ENCODE measurements around the gene ARRB1. TPM values are rescaled to one million over a fixed set of nuclear protein-coding genes. Genes with fewer than 3 reads are reported as not detected.

ARRB1 gene
- total RNA-seq, 4 donors from 2014 or later = 23.1 to 61.8 (median 44.8) TPM

GRCh38 chr11:75346912-75347647 is 4.4 kb downstream of the ARRB1 start:
- Histone ChIP-seq H3K27ac (peak overlapping the region; percentile 88 to 91), H3K27me3 (no peaks in the 10 kb centered on the region), H3K9me3 (no peaks in the 10 kb centered on the region), H3K36me3 (no peaks in the 10 kb centered on the region), H3K4me1 (peaks cover 11 to 15% of the 10 kb centered on the region in 2 donors), H3K4me3 (no peak overlapping the region)
- TF ChIP-seq POLR2A (IDR thresholded peaks at IDR 0.05) (no peak), CTCF (IDR thresholded peaks at IDR 0.05) (no peak)
- DNase-seq = peak; percentile 39 to 44
- intact Hi-C loops (cut with DNase I; ENCODE audit: low total_unique reads) = no loop called here

- Histone ChIP-seq H3K9me3 (no peaks in the 10 kb centered on the region), H3K27ac (peak overlapping the region in 1 of 2 donors; percentile 10), H3K4me1 (peaks cover 15 to 16% of the 10 kb centered on the region in 2 donors), H3K4me3 (no peak overlapping the region), H3K36me3 (no peaks in the 10 kb centered on the region), H3K27me3 (no peaks in the 10 kb centered on the region)
- TF ChIP-seq POLR2A (IDR thresholded peaks at IDR 0.05) (no peak), CTCF (IDR thresholded peaks at IDR 0.05) (no peak)
- intact Hi-C loops (cut with DNase I; ENCODE audit: low total_unique reads) = no loop called here
- DNase-seq = no peak
Observed at GRCh38 chr11:75346296-75346695, 5.2 kb downstream of the ARRB1 start.

- Histone ChIP-seq H3K4me3 (no peak overlapping the region), H3K4me1 (peaks cover 13 to 16% of the 10 kb centered on the region in 2 donors), H3K27me3 (no peaks in the 10 kb centered on the region), H3K9me3 (no peaks in the 10 kb centered on the region), H3K27ac (peak overlapping the region in 1 of 2 donors; percentile 10), H3K36me3 (no peaks in the 10 kb centered on the region)
- intact Hi-C loops (cut with DNase I; ENCODE audit: low total_unique reads) = no loop called here
- no peak for TF ChIP-seq POLR2A (IDR thresholded peaks at IDR 0.05)
- TF ChIP-seq CTCF (IDR thresholded peaks at IDR 0.05) = no peak
- no peak for DNase-seq
Observed at GRCh38 chr11:75345455-75346160, 5.9 kb downstream of the ARRB1 start.

- peak overlapping the region; percentile 10 to 30 for H3K27ac ChIP-seq
- H3K27me3 ChIP-seq = no peaks in the 10 kb centered on the region
- H3K36me3 ChIP-seq = no peaks in the 10 kb centered on the region
- no peak overlapping the region for H3K4me3 ChIP-seq
- intact Hi-C loops (cut with DNase I; ENCODE audit: low total_unique reads) = no loop called here
- TF ChIP-seq CTCF (IDR thresholded peaks at IDR 0.05) (no peak), POLR2A (IDR thresholded peaks at IDR 0.05) (no peak)
- DNase-seq = no peak
- peaks cover 13 to 20% of the 10 kb centered on the region in 2 donors for H3K4me1 ChIP-seq
- no peaks in the 10 kb centered on the region for H3K9me3 ChIP-seq
Observed at GRCh38 chr11:75344761-75345454, 6.6 kb downstream of the ARRB1 start.
